Vagina (tissue), 2 donors: Measurements from ENCODE around the gene CAB39L. TPM values are rescaled to one million over a fixed set of nuclear protein-coding genes. Genes with fewer than 3 reads are reported as not detected.
A peak's percentile ranks its signal among the peaks of the same experiment; 100 is the strongest.

Experiments used
- DNase-seq, 2 donors: peaks; one replicate each; pipeline ENCODE4 v3.0.0-alpha.2; 2017; ENCODE audit errors: extremely low spot score in 2 of 2
- H3K27ac ChIP-seq: fragments of 200-600 bp; sonication (generic); one replicate; pipeline ENCODE4 v1.5.1; 2019
- H3K27me3 ChIP-seq: fragments of 200-600 bp; sonication (generic); one replicate; pipeline ENCODE4 v1.5.1; 2019
- H3K36me3 ChIP-seq, 2 donors: fragments of 200-600 bp; sonication (generic); one replicate each; pipeline ENCODE4 v1.5.1; 2017 to 2019
- H3K4me1 ChIP-seq: fragments of 200-600 bp; sonication (generic); one replicate; pipeline ENCODE4 v1.5.1; 2019
- H3K4me3 ChIP-seq, 2 donors: fragments of 200-600 bp; sonication (generic); 1 replicate in 1 of 2; 2 replicates in 1 of 2; pipeline ENCODE4 v1.5.1; 2016 to 2019
- H3K9me3 ChIP-seq: fragments of 200-600 bp; sonication (generic); one replicate; pipeline ENCODE4 v1.5.1; 2019
- POLR2A ChIP-seq, 2 donors: fragments of 450-650 bp; IDR thresholded peaks; one replicate each; pipeline ENCODE4 v1.6.1; 2017; ENCODE audit warnings: antibody characterized with exemption in 2 of 2, mild to moderate bottlenecking in 2 of 2, moderate library complexity in 2 of 2
- POLR2AphosphoS5 ChIP-seq, 2 donors: sonication (generic); formaldehyde crosslinking; IDR thresholded peaks; one replicate each; pipeline ENCODE4 v1.9.0; 2017; ENCODE audit warnings: antibody characterized with exemption in 2 of 2, mild to moderate bottlenecking in 2 of 2, low read depth in 1 of 2; ENCODE audit not compliant: insufficient read depth in 1 of 2
- intact Hi-C: fragments of 100-400 bp; cut with DNase I; formaldehyde crosslinking; loops from one replicate; pipeline ENCODE4 v1.15.1; 2023
- total RNA-seq: library from RNA; depleted of rRNA; stranded (reverse); fragments of >200 nt; gene quantifications from one replicate; pipeline ENCODE4 v1.2.3, GENCODE V29; 2016
- TF ChIP-seq, protein P1 (sequence below), 3 experiments: fragments of 450-650 bp in 2 of 3; fragments of 200-600 bp in 1 of 3; sonication (generic) in 1 of 3; IDR thresholded peaks; one replicate each; pipeline ENCODE4 v1.5.1; 2017 to 2019; ENCODE audit warnings: antibody characterized with exemption in 3 of 3, mild to moderate bottlenecking in 2 of 3, moderate library complexity in 2 of 3

The CAB39L gene
- total RNA-seq, 1 donor from 2014 or later = 31.7 TPM

DNA sequence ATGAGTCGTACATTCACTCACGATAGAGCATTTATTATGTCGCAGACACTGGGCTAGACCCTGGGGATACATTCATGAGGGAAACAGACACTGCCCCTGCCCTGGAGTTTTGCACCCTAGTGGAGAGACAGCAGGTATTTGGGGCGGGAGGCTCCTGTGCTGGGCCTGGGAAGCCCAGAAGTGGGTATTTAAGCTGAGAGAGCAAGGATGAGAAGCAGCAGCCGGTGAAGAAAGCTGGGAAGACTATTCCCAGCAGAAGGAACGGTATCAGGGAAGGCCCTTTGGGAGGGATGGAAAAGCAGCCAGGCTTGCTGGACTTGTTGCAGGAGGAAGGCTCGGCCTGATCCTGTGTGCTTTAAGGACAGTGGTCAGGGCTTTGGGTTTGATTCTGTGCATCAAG lies 141.6 kb downstream of the CAB39L start:
- Histone ChIP-seq H3K27ac (peak overlapping the region; percentile 57), H3K36me3 (no peaks in the 10 kb centered on the region), H3K9me3 (no peaks in the 10 kb centered on the region), H3K4me1 (peaks cover 33% of the 10 kb centered on the region), H3K27me3 (no peaks in the 10 kb centered on the region), H3K4me3 (no peak overlapping the region)
- TF ChIP-seq POLR2AphosphoS5 (IDR thresholded peaks at IDR 0.05; ENCODE audit: insufficient read depth in 1 of 2, low read depth in 1 of 2) (no peak), POLR2A (IDR thresholded peaks at IDR 0.05) (no peak)
- TF ChIP-seq, protein P1, sequence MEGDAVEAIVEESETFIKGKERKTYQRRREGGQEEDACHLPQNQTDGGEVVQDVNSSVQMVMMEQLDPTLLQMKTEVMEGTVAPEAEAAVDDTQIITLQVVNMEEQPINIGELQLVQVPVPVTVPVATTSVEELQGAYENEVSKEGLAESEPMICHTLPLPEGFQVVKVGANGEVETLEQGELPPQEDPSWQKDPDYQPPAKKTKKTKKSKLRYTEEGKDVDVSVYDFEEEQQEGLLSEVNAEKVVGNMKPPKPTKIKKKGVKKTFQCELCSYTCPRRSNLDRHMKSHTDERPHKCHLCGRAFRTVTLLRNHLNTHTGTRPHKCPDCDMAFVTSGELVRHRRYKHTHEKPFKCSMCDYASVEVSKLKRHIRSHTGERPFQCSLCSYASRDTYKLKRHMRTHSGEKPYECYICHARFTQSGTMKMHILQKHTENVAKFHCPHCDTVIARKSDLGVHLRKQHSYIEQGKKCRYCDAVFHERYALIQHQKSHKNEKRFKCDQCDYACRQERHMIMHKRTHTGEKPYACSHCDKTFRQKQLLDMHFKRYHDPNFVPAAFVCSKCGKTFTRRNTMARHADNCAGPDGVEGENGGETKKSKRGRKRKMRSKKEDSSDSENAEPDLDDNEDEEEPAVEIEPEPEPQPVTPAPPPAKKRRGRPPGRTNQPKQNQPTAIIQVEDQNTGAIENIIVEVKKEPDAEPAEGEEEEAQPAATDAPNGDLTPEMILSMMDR (IDR thresholded peaks at IDR 0.05) = no peak
- intact Hi-C loops = loop anchor here (5.0 kb wide), 1 partner anchor 300 kb away; no protein-coding TSS in a partner anchor
- peak in 1 of 2 donors; percentile 79 for DNase-seq

DNA sequence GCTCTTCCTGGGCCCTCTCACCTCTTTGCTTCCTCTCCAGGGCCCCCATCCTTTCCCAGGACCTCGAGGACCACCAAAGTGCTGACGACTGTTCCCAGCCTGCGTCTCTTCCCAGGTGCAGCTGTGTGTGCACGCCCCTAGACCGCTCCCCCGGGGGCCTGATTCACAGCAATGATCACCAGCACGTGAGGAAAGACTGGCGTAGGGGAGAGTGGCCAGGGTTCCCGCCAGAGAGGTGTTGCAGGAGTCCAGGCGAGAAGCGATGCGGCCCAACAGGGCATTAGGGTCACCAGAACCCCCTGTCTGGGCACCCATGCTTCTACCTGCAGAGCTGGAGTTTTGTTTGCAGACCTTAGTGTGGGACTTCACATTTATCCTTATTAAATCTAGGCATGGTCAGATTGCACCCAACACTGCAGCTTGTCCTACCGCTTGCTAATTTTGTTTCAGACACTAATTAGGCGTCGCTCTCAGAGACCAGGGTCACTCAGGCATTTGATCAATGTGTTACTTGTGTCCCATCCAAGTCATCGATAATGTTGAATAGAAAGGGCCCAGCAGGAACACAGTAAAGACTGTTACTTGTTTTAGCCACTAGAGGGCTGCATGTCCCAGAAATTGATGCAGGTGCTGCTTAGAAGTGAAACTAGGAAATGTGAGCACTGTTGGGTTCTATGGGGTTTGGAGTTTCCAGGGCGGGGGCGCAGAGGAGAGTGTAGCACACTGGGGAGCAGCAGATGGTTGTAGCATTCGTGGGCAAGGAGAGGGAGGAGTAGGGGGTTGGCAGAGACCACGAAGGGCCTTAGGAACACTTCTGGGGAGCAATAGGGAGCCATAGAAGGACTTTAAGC lies 142.9 kb downstream of the CAB39L start:
- peak in 1 of 2 donors; percentile 87 for DNase-seq
- intact Hi-C loops = loop anchor here (2.0 to 5.0 kb wide), 2 partner anchors 136 to 301 kb away; no protein-coding TSS in a partner anchor
- Histone ChIP-seq H3K27me3 (no peaks in the 10 kb centered on the region), H3K4me3 (peak overlapping the region; percentile 26 to 38), H3K27ac (peak overlapping the region; percentile 57), H3K4me1 (peaks cover 27% of the 10 kb centered on the region), H3K9me3 (no peaks in the 10 kb centered on the region), H3K36me3 (no peaks in the 10 kb centered on the region)
- TF ChIP-seq, protein P1 (IDR thresholded peaks at IDR 0.05) = peak; percentile 46 to 95 (median 91)
- peak in 1 of 2 donors; percentile 80 for TF ChIP-seq POLR2AphosphoS5 (IDR thresholded peaks at IDR 0.05; ENCODE audit: insufficient read depth in 1 of 2, low read depth in 1 of 2)
- no peak for TF ChIP-seq POLR2A (IDR thresholded peaks at IDR 0.05)

DNA sequence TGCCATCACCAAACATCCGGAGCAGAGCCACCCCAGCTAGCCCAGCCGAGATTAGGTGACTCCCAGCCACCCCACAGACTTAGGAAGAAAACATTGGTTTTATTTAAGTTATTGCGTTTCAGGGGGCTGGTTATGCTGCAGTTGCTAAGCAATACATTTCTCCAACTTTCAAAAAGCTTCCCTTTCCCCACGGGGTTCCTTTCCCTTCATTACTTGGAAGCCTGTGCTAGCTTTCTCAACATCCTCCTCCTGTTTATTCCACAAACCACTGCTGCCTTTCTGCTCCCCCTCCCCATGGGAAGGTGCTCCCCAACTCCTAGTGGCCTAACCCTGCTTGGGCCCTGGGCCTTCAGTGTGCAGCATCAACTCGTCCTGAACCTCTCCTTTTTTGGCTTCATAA lies 143.6 kb downstream of the CAB39L start:
- no peak overlapping the region for H3K4me3 ChIP-seq
- H3K9me3 ChIP-seq = no peaks in the 10 kb centered on the region
- H3K27ac ChIP-seq = no peak overlapping the region
- peaks cover 27% of the 10 kb centered on the region for H3K4me1 ChIP-seq
- intact Hi-C loops = loop anchor here (2.0 to 5.0 kb wide), 2 partner anchors 137 to 302 kb away; no protein-coding TSS in a partner anchor
- no peaks in the 10 kb centered on the region for H3K36me3 ChIP-seq
- TF ChIP-seq, protein P1 (IDR thresholded peaks at IDR 0.05) = no peak
- TF ChIP-seq POLR2AphosphoS5 (IDR thresholded peaks at IDR 0.05; ENCODE audit: insufficient read depth in 1 of 2, low read depth in 1 of 2) (no peak), POLR2A (IDR thresholded peaks at IDR 0.05) (no peak)
- no peak for DNase-seq
- no peaks in the 10 kb centered on the region for H3K27me3 ChIP-seq

DNA sequence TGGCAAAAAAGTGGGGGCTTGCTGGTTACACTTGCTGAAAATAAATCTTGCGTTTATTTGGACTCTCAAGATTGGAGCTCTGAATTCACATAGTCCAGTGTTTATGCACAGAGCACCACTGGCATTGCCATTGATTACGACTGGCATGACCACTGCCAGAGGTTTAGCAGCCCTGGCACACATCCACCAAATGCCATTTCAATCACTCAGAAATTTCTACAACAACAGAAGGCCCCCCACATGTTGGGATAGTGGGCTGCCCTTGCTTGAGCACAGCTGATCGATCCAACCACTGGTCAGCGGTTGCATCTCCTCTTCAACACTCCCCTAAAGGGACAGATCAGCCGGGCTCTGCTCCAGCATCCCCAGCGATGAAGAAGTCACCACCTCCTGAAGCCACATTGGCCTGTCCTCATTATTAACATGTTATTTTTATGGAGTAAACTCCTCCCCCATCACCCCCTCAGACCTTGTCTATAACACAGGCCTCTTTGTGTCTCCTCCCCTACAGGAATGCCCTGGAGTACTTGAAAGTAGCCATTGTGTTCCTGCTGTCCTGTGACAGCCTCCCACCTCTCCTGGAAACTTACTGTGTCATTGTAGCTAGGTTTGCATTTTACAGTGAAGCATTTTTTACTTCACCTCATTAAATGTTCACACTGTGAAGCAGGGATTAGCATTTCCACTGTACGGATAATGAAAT lies 144.8 kb downstream of the CAB39L start:
- H3K9me3 ChIP-seq = no peaks in the 10 kb centered on the region
- no peak for DNase-seq
- peaks cover 21% of the 10 kb centered on the region for H3K4me1 ChIP-seq
- no peak overlapping the region for H3K27ac ChIP-seq
- H3K27me3 ChIP-seq = no peaks in the 10 kb centered on the region
- no peak overlapping the region for H3K4me3 ChIP-seq
- TF ChIP-seq POLR2A (IDR thresholded peaks at IDR 0.05) (no peak), POLR2AphosphoS5 (IDR thresholded peaks at IDR 0.05; ENCODE audit: insufficient read depth in 1 of 2, low read depth in 1 of 2) (no peak)
- TF ChIP-seq, protein P1 (IDR thresholded peaks at IDR 0.05) = no peak
- no peaks in the 10 kb centered on the region for H3K36me3 ChIP-seq
- intact Hi-C loops = no loop called here
